GM12874 (cell line): Measurements from ENCODE around the gene DUS1L.

Experiments used
- TF ChIP-seq, protein P1 (sequence below): IDR thresholded peaks from 2 replicates; pipeline ENCODE4 v1.5.1; 2011; ENCODE audit warnings: low read depth, mild to moderate bottlenecking, control low read depth, low read length, moderate library complexity; ENCODE audit not compliant: insufficient read depth

The DUS1L gene

GRCh38 chr17:82089723-82090548, 24.3 kb upstream of the DUS1L start:
- TF ChIP-seq, protein P1, sequence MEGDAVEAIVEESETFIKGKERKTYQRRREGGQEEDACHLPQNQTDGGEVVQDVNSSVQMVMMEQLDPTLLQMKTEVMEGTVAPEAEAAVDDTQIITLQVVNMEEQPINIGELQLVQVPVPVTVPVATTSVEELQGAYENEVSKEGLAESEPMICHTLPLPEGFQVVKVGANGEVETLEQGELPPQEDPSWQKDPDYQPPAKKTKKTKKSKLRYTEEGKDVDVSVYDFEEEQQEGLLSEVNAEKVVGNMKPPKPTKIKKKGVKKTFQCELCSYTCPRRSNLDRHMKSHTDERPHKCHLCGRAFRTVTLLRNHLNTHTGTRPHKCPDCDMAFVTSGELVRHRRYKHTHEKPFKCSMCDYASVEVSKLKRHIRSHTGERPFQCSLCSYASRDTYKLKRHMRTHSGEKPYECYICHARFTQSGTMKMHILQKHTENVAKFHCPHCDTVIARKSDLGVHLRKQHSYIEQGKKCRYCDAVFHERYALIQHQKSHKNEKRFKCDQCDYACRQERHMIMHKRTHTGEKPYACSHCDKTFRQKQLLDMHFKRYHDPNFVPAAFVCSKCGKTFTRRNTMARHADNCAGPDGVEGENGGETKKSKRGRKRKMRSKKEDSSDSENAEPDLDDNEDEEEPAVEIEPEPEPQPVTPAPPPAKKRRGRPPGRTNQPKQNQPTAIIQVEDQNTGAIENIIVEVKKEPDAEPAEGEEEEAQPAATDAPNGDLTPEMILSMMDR, result no peak

- TF ChIP-seq, protein P1, result no peak
Measured at GRCh38 chr17:82088838-82089722, 23.5 kb upstream of the DUS1L start.

DNA sequence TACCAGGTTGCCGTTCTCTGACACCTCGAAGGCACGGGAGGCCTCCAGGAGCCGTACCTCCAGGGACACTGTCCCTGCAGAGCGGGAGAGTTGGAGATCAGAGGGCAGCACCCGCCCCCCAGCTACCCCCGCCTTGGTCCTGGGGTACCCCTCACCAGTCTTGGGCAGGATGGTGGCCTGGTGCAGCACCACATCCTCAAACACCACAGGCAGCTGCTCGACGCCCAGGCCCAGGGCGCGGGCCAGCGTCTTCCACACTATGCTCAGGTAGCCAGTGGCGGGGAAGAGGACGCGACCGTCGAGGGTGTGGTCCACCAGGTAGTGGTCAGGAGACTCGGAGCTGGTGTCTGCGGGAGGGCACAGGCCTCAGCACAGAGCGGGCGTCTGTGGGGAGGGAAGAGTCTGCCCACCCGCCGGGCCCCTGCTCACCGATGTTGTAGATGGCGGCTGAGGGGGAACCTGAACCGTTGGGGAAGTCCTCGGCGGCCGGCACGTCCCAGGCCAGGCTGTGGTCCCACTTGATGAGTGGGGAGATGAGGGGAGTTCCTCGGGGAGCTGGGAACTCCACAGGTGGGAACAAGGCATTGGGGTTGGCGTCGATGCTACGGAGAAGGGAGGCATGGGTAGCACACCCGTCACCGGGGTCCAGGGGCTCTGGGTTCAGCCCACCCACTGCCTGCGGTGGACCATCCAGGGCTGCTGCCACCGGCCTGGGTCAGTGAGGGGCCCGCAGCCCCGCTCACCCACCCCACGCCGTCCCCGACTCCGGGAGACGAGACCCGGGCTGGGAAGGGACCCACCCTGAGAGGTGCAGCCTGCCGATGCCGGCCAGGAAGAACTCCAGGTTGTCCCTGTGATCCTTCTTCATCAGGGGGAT, 22.6 kb upstream of the DUS1L start:
- TF ChIP-seq, protein P1, result no peak

GRCh38 chr17:82086941-82087906, 21.6 kb upstream of the DUS1L start:
- TF ChIP-seq, protein P1, result no peak

DNA sequence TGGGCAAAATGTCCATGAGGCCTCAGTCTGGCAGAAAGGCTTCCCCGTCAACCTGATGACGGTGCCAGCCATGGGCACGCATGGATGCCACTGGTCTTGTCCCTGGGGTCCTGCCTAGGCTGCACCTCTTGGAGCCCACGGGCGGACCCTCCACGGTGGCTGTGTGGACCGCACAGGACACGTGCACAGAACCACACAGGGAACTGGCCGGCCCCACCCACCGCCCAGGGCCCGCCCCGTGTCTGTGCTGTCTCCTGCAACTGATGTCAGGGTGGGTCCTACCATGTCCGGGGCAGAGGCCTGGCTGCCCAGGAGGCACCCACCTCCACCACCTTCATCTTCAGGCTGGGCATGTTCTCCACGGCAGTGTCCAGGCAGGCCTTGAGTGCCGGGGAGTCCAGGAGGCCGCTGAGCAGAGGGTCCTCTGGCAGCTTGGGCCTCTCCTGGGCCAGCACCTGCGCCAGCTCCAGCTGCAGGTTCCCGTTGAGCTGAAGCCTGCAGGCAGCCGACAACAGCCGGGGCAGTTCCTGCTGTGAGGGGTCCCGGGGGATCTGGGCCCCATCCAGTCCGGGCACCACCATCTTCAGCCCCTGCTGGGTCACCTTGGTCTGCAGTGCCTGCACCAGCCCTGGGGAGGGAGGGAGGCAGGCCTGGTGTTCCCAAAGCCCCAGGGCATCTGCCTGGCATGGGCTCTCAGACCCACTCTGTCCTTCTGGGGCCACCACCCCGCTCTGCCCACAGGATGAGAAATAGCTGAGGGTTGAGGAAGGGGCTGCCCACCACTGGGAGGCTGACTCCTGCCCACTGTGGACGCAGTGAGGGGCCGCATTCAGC, 20.5 kb upstream of the DUS1L start:
- TF ChIP-seq, protein P1, result no peak
